ENCODE results near the gene LCN1.
"Not testable (repeated sequence)": the region's sequence is repeated elsewhere in the genome, so short reads cannot be mapped to it uniquely, and the experiment has no call there.

LCN1 gene

DNA sequence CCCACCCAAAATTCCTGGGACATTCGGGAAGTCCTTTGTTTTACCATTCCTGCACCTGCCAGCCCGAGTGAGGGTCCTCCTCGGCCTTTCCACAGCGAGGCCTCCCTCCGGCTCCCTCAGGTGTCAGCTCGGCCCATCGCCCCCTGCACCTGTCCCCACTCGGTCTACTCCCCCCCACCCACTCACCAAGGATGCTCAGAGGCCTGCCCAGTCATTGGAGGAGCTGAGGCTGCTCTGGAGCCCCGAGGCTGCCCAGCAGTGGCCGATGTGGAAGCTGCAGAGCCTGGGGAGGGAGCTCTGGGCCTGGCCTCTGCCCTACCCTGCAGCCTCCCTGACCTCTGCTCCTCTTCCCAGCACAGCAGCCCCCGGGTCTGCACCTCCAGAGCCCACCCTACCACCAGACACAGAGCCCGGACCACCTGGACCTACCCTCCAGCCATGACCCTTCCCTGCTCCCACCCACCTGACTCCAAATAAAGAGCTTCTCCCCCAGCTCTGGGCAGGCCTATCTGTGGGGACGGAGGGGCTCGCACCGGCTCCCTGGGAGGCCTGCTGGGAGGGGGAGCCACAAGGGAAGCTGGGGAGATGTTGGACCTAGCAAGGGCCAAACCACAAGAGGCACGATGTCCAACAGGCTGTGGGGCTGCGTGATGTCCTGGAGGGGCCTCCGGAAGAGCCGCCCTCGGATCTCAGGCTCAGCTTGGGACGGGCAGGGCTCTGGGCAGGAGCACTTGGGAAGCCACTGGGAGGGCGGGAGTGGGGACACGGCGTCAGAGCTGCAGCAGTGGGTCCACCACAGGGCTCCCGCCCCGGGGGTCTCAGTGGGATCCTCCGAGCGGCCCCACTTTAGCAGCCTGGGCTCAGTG lies 28.5 kb downstream of the LCN1 start:
- DNase-seq: not testable (repeated sequence)

DNA sequence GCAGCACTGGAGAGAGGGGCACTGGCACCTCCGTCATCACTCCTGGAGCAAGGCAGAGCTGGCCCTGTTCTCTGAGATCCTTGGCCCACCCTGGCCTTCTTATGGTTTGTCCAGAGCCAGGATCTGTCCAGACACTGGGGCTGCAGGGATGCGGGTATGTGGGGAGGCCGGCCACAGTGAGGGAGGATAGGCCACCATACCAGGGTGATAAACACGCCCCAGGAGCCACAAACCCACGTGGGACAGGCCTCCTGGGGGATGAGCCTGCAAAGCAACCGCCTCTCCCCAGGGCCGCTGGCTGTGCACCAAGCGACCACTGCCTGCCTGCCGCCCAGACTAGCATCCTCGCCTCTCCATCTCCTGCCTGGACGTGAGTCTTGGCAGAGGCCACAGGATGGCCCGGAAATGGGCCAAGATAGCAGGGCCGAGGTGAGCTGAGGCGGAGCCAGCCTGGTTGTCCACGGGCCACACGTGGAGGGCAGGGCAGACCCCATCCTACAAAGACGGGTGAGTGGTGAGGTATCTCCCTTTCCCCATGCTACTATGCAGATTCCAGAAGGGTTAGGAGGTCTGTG lies 29.2 kb downstream of the LCN1 start:
- no peak for DNase-seq

DNA sequence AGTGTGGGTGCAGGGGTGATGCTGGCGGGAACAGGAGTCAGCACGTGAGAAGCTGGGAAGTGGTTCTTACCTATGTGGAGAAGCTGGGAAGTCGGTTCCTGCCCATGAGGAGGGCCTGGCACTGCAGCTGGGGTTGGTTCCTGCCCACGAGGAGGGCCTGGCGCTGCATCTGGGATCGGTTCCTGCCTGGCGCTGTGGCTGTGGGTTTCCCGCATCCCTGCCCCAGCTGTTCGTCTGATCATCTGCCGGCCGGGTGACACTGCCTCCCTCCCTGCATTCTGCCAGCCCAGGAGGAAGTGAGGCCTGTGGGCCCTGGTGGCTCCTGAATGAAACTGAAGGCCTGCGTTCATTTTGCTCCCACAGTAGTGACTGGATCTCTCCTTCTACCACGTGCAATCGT lies 29.8 kb downstream of the LCN1 start:
- DNase-seq: no peak

DNA sequence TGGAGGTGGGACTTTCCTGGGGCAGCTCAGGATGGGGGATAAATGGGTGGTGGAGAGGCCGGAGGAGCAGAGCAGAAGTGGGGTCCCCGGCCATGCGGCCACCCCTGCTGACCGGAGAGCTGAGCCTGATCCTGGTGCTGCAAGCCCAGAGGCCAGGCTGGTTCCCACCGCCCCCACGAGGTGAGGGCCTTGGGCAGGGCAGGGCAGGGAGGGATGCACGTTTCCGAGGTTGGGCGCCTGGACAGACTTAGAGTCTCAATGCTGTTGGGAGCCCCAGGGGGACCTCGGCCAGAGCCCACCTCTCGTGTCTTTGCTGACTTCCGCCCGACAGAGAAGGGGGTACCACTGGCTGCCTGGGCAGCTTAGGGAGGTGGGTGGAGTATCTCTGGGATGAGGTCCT lies 30.2 kb downstream of the LCN1 start:
- DNase-seq: no peak

DNA sequence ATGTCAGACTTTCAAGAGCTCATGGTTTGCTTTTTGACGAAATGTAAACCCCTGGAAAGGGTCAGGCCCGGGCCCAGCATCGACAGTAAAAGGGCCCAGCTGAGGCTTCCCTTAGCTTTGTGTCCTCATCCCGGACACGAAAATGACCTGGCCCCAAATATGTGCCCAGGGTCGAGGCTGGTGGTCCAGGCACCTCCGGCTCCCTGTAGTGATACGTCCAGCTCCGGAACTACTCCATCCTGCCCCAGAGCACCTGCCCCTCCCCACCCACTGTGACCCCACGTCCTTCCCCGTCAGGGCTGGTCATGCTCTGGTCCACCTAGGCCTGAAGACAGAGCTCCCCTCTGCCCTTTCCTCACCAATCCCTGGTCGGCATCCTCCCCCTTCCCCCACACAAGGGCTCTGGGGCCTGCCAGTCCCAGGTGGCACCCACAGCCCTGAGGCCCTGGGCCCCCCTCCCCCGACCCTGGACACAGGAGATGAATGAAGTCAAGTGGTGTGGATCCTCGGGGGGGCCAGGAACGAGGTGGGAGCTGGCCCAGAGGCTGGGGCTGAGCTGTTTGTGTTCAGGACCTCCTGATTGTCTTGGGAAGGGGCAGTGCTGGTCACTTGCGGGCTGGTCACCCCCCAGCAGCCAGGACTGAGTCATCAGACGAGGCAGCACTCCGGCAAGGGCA lies 30.9 kb downstream of the LCN1 start:
- DNase-seq: no peak

DNA sequence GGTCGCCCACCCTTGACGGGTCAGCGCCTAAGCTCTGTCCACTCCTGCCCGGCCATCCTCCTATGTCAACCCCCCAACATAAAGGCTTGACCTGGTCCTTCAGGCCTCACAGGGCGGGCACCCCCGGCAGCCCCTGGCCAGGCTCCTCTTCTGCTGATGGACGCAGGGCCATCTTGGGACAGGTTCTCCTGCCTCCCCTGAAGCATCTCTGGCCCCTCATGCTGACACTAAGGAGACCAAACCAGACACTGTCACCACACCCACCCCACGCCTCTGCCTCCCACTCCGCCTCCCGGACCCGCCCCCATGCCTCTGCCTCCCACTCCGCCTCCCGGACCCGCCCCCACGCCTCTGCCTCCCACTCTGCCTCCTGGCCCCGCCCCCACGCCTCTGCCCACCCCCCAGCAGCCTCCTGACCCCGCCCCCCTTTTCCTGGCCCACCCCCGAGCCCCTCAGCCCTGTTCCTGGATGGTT lies 31.5 kb downstream of the LCN1 start:
- no peak for DNase-seq

DNA sequence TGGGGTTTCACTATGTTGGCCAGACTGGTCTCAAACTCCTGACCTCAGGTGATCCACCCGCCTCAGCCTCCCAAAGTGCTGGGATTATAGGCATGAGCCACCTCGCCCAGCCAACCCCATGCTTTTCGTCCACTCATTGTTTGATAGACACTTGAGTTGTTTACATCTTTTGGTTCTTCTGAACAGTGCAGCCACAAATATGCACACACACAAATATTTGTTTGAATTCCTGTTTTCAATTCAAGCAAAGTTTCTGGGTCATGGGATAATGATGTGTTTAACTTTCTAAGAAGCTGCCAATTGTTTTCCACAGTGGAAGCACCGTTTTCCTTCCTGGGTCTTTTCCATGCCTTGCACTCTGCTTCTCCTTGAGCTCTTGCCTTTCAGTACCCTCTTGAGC lies 33.5 kb downstream of the LCN1 start:
- DNase-seq: no peak

DNA sequence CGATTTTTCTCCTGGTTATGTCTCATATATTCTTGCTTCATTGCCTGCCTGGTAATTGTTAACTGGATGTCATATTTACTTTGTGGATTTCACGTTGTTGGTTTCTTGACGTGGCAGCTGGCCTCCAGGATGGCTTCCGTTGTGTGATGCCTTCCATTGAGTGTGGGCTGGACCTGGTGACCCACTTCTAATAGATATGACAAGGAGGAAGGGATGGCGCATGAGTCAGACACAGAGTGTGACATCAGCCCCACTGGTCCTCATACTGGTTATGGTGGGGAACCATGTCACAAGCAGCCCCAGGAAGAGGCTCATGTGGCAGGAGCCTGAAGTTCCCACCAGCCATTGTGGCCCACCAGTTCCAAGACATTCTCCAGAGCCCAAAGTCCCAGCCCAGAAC lies 34.0 kb downstream of the LCN1 start:
- DNase-seq: no peak

DNA sequence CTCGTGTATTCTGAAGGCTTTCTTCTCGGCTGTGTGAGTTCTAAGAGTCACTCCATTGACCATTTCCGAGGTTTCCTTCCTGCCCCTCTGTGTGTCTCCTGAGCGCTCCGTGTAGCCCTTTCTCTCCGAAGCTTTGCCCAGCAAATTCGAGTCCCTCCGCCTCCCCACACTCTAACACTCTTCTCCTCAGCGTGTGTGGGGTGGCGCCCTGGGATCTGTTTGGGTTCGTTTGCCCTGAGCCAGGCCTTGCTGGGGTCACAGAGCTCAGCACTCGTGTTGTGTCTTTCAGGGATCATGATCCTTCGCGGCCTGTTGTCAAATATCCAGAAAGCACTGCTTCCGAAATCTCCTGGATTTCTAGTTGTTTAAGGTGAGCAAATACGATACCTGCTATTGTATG lies 34.7 kb downstream of the LCN1 start:
- no peak for DNase-seq

DNA sequence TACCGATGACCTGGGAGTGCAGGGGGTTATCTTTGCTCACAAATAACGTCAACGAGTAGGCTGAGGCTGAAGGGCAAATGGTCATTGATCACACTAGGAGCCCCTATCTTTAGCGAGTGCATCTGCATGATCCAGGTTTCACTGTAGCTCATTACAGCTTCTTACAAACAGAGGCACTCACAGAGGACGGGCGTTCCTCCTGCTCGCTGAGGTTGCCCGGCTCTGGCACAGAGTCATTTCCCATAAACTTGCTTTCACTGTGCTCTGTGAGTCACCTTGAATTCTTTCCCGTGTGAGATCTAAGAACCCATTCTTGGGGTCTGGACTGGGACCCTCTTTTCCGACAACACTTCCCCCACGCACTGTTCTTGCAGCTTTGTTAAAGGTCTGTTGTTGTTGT lies 38.4 kb downstream of the LCN1 start:
- DNase-seq: no peak

DNA sequence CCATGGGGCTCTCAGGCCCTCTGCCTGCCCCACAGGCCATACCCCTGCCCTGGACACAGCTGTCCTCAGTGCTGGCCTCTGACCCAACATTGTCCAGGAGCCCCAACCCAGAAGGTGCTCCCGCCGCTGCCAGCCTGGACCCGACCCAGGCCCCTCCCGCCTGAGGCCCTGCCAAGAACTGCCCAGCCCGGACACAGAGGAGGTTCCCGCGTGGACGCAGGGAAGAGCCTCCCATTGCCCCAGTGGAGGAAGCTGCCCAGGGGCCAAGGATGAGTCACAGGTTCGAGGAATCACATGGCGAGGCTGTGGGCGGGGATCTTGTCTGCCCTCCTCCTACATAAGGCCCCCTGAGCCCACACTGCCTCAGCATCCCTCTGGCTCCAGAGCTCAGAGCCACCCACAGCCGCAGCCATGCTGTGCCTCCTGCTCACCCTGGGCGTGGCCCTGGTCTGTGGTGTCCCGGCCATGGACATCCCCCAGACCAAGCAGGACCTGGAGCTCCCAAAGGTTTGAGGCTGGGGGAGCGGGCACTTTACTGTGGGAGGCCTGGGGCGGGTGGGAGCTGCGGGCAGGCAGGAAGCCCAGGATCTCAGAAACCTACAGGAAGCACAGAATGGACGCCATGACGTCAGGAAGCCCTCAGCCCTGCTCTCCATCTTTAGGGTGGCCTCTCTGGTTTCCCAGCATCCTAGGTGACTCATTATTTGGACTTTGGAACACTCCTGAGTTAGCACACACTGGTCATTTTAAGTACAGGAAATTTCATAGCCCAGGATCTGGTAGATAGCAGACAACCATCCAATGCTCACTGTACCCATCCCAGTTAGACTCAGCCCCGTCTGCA lies 40.4 kb downstream of the LCN1 start, which contains the start of gene PAEP:
Gene PAEP (plus strand): TSS at position 366 of the 844 bp plus-strand sequence.
- no peak for DNase-seq

DNA sequence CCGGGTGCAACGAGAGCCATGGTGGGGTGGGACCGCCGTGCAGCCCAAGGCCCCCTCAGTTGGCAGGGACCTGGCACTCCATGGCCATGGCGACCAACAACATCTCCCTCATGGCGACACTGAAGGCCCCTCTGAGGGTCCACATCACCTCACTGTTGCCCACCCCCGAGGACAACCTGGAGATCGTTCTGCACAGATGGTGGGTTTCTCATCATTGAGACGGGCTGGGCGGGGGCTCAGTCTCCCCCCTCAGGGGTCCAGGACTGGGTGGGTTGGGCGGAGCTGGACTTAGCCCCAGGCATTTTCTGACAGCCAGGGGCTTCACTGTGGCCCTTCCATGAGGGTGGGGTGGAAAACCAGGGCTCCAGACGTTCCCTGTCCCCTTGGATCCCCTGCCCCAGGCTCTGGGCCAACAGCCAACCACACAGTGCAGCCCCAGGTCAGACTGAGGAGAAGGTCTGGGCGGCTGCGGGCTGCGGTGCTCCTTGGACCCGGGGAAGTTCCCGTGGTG lies 41.0 kb downstream of the LCN1 start:
- no peak for DNase-seq

DNA sequence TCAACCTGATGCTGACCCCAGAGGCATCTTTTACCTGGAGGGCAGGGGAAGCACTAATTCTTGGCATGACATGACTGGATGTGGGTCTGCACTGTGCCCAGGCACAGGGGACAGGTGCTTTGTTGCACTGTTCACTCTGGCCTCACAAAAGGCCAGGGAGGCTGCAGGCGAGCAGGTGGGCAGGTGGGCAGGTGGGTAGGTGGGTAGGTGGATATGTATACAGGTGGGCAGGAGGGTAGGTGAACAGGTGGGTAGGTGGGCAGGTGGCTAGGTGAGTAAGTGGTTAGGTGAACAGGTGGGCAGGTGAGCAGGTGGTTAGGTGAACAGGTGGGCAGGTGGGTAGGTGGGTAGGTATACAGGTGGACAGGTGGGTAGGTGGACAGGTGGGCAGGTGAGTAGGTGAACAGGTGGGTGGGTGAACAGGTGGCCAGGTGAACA lies 41.8 kb downstream of the LCN1 start:
- no peak for DNase-seq

DNA sequence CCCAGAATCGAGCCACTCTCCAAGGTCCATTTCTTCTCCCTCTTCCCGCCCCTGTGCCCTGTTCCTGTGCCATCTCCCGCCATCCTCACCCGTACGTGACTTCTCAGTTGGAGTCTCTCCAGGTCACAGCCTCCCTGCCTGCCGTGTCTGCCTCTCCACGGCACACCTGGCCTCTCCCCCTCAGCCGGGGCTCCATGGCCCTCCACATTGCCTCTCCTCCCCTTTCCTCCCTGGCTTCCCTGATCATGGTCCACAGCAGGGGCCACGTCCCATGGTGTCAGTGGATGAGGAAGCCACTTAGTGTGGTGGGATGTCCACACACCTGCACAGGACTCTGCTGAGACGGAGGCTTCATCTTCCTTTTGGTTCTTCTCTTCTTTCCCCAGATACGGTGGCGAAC lies 42.6 kb downstream of the LCN1 start:
- DNase-seq: no peak

DNA sequence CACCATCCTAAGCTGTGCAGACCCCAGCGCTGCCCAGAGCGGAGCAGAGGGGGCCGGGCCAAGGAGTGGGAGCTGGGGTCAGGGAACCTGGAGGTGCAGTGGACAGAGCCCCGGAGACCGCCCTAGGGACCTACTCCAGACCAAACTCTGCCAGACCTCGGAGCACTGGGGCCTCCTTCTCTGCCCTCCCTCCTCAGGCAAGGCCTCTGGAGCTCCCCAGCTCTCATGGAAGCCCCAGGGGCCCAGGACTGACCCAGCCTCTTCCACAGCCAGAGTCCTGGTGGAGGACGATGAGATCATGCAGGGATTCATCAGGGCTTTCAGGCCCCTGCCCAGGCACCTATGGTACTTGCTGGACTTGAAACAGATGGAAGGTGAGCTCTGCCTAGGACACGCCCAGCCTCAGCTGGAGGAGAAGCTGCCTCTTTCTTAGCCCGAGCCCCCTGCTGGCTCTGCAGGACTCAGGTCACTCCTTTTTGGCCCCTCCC lies 43.9 kb downstream of the LCN1 start:
- no peak for DNase-seq

DNA sequence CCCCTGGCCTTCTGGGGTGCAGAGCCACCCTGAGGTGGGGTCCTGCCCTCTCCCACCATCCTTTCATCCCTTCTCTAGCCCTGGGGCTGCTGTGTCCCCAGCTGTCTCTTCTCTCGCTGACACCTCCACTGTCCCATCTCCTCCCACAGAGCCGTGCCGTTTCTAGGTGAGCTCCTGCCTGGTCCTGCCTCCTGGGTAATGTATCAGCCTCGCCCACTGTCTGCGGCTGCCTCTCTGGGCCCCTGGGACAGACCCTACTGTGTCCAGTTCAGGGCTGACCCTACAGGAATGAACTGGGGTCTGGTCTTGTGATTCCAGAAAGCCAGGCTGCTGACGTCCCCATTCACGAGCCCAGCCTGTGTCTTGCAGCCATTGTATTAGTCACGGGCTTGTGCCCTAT lies 44.4 kb downstream of the LCN1 start:
- DNase-seq: no peak

DNA sequence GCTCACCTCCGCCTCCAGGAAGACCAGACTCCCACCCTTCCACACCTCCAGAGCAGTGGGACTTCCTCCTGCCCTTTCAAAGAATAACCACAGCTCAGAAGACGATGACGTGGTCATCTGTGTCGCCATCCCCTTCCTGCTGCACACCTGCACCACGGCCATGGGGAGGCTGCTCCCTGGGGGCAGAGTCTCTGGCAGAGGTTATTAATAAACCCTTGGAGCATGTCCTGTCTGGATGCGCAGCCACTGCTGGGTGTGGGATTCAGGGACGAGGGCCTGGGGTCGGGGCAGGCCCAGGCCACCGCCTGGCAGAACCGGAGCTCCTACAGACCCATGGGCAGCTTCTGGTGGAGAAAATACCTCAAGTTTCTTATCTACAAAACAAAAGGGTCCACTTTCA lies 45.3 kb downstream of the LCN1 start:
- DNase-seq: no peak

DNA sequence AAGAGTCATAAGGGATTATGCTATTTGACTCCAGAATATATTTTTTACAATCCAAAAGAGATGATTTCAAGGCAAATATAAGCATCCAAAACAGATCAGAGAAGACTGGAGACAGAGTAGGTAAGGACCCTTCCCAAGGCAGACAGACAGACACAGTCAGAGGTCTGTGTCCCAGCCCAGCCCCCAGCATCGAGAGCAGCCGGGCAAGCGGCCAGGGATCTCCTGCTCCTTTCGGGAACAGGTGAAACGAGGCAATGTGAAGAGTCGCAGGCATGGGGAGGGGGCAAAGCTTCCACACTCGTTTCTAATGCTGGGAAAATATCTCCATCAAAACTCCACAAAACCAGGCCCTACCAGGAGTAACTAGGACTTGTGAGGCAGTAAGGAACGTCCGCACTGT lies 46.1 kb downstream of the LCN1 start:
- no peak for DNase-seq

DNA sequence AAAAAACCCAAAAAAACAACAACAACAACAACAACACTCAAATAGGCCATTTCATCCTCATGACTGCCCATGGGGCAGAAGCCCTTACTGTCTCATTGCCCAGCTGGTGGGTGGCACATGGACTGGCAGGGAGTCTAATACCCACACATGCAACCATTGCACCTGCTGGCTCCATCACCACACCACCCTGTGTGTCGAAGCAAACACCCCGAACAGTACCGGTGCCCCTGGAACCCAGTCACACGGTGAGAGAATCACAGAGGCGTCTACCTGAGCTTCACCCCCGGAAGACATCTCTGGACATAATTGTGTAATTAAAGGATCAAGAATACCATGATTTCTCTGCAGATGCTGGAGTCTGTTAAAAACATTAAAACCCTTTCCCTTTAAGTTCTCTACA lies 46.8 kb downstream of the LCN1 start:
- DNase-seq: no peak

DNA sequence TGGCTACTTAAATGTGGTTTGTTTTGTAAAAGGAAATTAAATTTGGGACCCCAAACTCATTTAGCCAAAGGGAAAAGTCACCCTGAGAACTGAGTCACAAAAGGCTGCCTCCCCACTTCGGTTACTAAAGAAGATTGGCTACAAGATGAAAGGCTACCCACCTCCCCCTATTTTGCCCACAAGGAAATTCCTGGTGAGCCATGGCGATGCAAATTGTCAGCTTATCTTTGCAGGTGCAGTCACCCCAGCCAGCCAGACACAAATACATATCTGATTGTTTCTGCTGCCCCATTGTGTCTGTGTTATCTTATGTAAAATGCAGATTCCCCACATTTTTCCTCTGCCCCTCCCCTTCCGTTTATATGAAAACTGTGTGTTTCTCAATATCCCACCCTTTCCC lies 49.2 kb downstream of the LCN1 start:
- no peak for DNase-seq

DNA sequence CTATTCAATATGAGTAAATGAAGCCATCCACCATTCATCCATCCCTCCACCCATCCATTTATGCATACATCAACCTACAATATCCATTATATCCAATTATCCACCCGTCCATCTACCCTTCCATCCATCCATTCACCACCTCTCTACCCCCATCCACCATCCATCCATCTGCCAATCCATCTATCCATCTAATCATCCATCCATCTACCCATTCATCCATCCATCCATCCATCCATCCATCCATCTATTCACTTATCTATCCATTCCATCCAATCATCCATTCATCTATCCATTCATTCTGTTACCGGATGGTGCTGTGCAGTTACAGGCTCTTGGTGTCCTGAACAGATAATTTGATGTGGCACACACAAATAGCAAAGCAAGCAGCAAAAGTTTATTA lies 51.0 kb downstream of the LCN1 start:
- no peak for DNase-seq

DNA sequence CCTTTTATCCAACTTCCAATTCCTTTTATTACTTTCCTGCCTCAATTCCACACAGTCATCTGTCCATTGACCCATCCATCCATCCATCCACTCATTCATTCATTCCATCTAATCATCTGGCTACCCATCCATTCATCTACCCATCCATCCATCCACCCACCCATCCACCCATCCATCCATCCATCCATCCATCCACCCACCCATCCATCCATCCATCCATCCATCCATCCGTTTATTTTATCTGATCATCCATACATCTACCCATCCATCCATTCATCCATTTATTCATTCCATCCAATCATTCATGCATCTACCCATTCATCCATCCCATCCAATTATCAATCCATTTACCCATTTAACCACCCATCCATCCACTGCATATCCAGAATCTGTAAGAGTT lies 51.9 kb downstream of the LCN1 start:
- no peak for DNase-seq
